Kidney (tissue), 14 donors: ENCODE measurements around the gene RFLNA. TPM values are rescaled to one million over a fixed set of nuclear protein-coding genes. Genes with fewer than 3 reads are reported as not detected.

Source experiments
- DNase-seq, 5 donors: peaks; one replicate each; pipeline ENCODE4 v3.0.0-alpha.2; 2013 to 2020
- FAIRE-seq: peaks from 2 replicates; lab custom pipeline; 2012; peaks lifted over from hg19 to GRCh38; lab: Jason Lieb, UNC
- H3K27ac ChIP-seq, 2 donors: one replicate each; pipeline ENCODE4 v1.7.0; 2013; ENCODE audit warnings: low read depth in 2 of 2, low read length in 2 of 2, inconsistent platforms in 1 of 2
- H3K27me3 ChIP-seq: one replicate; pipeline ENCODE4 v1.7.1; 2013; ENCODE audit warnings: low read length, inconsistent platforms; ENCODE audit not compliant: control insufficient read depth, insufficient read depth
- H3K36me3 ChIP-seq, 3 donors: one replicate each; pipeline versions ENCODE4 v1.7.0 to v1.7.1; 2013; ENCODE audit warnings: low read length in 3 of 3, control low read depth in 1 of 3, inconsistent platforms in 1 of 3; ENCODE audit not compliant: insufficient read depth in 3 of 3, control insufficient read depth in 2 of 3
- H3K4me1 ChIP-seq, 3 donors: one replicate each; pipeline versions ENCODE4 v1.7.0 to v1.7.1; 2013; ENCODE audit warnings: low read length in 3 of 3, inconsistent platforms in 1 of 3, low read depth in 1 of 3; ENCODE audit not compliant: control insufficient read depth in 2 of 3, insufficient read depth in 2 of 3
- H3K4me3 ChIP-seq, 3 donors: one replicate each; pipeline versions ENCODE4 v1.7.0 to v1.8.1; 2013; ENCODE audit warnings: low read length in 3 of 3, control low read depth in 1 of 3, inconsistent platforms in 1 of 3
- H3K9ac ChIP-seq, 3 donors: one replicate each; pipeline versions ENCODE4 v1.7.0 to v1.7.1; 2013; ENCODE audit warnings: low read length in 3 of 3, control low read depth in 1 of 3, inconsistent platforms in 1 of 3
- H3K9me3 ChIP-seq, 3 donors: one replicate each; pipeline versions ENCODE4 v1.7.0 to v1.7.1; 2013; ENCODE audit warnings: low read length in 3 of 3, control low read depth in 1 of 3, inconsistent platforms in 1 of 3; ENCODE audit not compliant: control insufficient read depth in 2 of 3, insufficient read depth in 1 of 3
- CTCF ChIP-seq: IDR thresholded peaks from 3 replicates; pipeline ENCODE4 v1.5.1; 2012; ENCODE audit warnings: mild to moderate bottlenecking, moderate library complexity, borderline replicate concordance; ENCODE audit not compliant: insufficient read depth; ENCODE audit errors: extremely low read depth
- intact Hi-C: fragments of 100-400 bp; cut with DNase I; formaldehyde crosslinking; loops from one replicate; pipeline ENCODE4 v1.11.1; 2022
- polyA plus RNA-seq: library from polyadenylated mRNA; stranded (reverse); fragments of 350-450 nt; fragmentation: Illumina TruSeq; extraction: RNeasy Lipid Tissue Mini Kit (QIAGEN cat#74804); gene quantifications from one replicate; pipeline ENCODE4 v1.2.3, GENCODE V29; 2014; ENCODE audit warnings: low read depth, low replicate concordance; ENCODE audit not compliant: insufficient read depth
- total RNA-seq: library from RNA; stranded (reverse); fragmentation: NEBNext Ultra II Directional; extraction: Animal tissue kit (Norgen Biotek cat#: 25700); gene quantifications from one replicate; pipeline ENCODE4 v1.2.1, GENCODE V29; 2021
- donor health status: control.
- donor health status: control.
- donor health status: control.
- donor health status: control.
- donor health status: control.
- donor health status: DM: yes; HTN: yes; CAD: no.
- donor health status: Normal renal cell carcinoma (clear cell type).

The RFLNA gene
- total and polyA plus RNA-seq, 2 donors from 2014 or later: 0.76 to 0.82 TPM

GRCh38 chr12:124289634-124290600 is 5.0 kb upstream of the RFLNA start:
- DNase-seq: peak in 1 of 5 donors; percentile 35
- Histone ChIP-seq H3K4me1 (peaks cover 0 to 10% (median 2%) of the 10 kb centered on the region in 3 donors), H3K9me3 (peaks cover 0 to under 1% (median 0%) of the 10 kb centered on the region in 3 donors), H3K27ac (no peak overlapping the region), H3K4me3 (no peak overlapping the region), H3K36me3 (no peaks in the 10 kb centered on the region), H3K27me3 (no peaks in the 10 kb centered on the region), H3K9ac (no peak overlapping the region)
- no peak for FAIRE-seq
- intact Hi-C loops: no loop called here
- TF ChIP-seq CTCF: no peak

GRCh38 chr12:124292385-124292784 is 2.5 kb upstream of the RFLNA start:
- H3K4me1 ChIP-seq: peaks cover 0 to 10% (median 7%) of the 10 kb centered on the region in 3 donors
- H3K4me3 ChIP-seq: no peak overlapping the region
- no peak overlapping the region for H3K9ac ChIP-seq
- H3K36me3 ChIP-seq: no peaks in the 10 kb centered on the region
- H3K27ac ChIP-seq: no peak overlapping the region
- TF ChIP-seq CTCF: no peak
- no peaks in the 10 kb centered on the region for H3K27me3 ChIP-seq
- no peak for DNase-seq
- intact Hi-C loops: no loop called here
- no peak for FAIRE-seq
- no peaks in the 10 kb centered on the region for H3K9me3 ChIP-seq

DNA sequence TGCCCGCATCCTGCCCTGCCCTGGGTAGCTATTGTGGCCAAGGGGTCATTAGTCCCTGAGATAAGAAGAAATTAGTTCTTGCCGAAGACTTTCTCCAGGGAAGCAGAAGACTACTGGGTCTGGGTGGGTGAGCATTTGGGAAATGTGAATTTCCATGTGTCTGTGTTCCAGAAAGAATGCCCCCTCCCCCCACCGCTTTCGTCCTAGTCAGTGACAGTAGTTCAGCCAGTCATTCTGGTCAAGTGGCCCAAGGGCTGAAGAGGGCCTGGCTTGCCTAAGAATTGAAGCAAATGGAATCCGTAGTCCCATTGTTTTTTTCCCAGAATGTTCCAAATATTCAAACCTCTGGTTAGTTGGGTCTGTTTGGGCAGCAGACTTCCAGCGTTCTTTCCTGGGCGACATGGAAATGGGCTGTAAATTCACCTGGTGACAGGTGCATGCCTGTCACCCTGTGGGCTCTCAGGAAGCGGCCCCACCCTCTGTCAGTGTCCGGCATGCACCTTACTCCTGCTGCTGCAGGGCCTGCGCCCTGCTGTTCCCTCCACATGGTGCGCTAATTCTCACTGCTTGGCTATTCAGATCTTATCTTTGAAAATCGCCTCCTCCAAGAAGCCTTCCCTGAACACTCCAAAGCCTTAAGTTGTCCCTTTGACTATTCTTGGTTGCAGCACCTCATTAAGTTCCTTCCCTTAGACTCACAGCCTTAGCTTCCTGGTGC is 1.4 kb upstream of the RFLNA start:
- TF ChIP-seq CTCF: no peak
- intact Hi-C loops: no loop called here
- no peaks in the 10 kb centered on the region for H3K36me3 ChIP-seq
- H3K9me3 ChIP-seq: no peaks in the 10 kb centered on the region
- no peaks in the 10 kb centered on the region for H3K27me3 ChIP-seq
- no peak overlapping the region for H3K4me3 ChIP-seq
- H3K9ac ChIP-seq: no peak overlapping the region
- H3K4me1 ChIP-seq: peaks cover 0 to 10% (median 7%) of the 10 kb centered on the region in 3 donors
- H3K27ac ChIP-seq: no peak overlapping the region
- DNase-seq (no peak), FAIRE-seq (no peak)
